ENCODE measurements around the gene JUN. TPM values are rescaled to one million over a fixed set of nuclear protein-coding genes. Genes with fewer than 3 reads are reported as not detected.

Gene JUN
- total RNA-seq, 4 donors from 2014 or later, result 77.7 to 126 (median 111) TPM

DNA sequence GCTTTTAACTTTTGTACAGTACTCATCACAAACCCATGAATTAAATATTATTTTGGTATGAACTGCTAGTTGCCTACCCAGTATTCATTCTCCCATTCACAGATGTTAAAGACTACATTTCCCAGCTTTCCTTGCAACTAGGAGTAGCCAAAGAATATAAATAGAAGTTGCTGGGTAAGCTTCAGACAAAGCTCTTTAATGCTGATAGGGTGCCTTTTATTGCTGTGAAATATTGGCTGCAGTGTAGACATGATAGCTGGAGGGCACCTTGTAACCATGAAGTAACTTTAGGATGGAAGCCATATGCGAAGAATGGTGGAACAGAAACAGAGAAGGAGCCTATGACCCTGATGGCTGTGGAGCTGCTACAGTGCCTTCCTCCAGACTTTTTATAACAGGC is 16.7 kb downstream of the JUN start:
- no peaks in the 10 kb centered on the region for H3K36me3 ChIP-seq
- no peak overlapping the region for H3K4me3 ChIP-seq
- no peak overlapping the region for H3K27ac ChIP-seq (replicated peaks in 1 of 4)
- 92% methylated on average over 1 of the region's 1 CpG for WGBS
- no peaks in the 10 kb centered on the region for H3K9me3 ChIP-seq
- TF ChIP-seq POLR2AphosphoS5 (IDR thresholded peaks at IDR 0.05) (no peak), EP300 (IDR thresholded peaks at IDR 0.05) (no peak), POLR2A (IDR thresholded peaks at IDR 0.05; ENCODE audit: low read depth) (no peak)
- TF ChIP-seq, protein P1, sequence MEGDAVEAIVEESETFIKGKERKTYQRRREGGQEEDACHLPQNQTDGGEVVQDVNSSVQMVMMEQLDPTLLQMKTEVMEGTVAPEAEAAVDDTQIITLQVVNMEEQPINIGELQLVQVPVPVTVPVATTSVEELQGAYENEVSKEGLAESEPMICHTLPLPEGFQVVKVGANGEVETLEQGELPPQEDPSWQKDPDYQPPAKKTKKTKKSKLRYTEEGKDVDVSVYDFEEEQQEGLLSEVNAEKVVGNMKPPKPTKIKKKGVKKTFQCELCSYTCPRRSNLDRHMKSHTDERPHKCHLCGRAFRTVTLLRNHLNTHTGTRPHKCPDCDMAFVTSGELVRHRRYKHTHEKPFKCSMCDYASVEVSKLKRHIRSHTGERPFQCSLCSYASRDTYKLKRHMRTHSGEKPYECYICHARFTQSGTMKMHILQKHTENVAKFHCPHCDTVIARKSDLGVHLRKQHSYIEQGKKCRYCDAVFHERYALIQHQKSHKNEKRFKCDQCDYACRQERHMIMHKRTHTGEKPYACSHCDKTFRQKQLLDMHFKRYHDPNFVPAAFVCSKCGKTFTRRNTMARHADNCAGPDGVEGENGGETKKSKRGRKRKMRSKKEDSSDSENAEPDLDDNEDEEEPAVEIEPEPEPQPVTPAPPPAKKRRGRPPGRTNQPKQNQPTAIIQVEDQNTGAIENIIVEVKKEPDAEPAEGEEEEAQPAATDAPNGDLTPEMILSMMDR (IDR thresholded peaks at IDR 0.05), result no peak
- H3K27me3 ChIP-seq, result no peaks in the 10 kb centered on the region
- intact Hi-C loops (cut with DNase I), result no loop called here
- peaks cover 20 to 24% (median 22%) of the 10 kb centered on the region in 4 donors for H3K4me1 ChIP-seq
- no peak for DNase-seq (ENCODE audit: extremely low spot score)

DNA sequence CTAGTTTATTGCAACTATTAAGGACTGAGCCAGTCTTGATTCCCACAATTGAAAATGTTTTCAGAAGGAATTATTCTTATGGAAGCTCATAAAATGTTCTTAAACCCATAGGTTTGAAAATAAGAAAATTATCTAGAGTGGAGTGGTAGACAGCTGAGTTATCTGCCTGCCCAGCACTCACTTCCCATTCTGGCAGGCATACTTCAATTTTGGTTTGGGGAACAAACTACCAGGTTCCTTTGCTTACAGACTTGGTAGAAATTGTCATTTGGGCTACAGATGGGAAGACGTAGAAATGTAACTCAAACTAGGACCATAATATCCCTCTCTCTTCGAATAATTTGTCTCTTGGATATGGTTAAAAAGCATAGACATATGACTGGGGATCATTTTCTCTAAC is 18.4 kb downstream of the JUN start:
- no peak for TF ChIP-seq EP300 (IDR thresholded peaks at IDR 0.05)
- no peak for TF ChIP-seq POLR2AphosphoS5 (IDR thresholded peaks at IDR 0.05)
- TF ChIP-seq, protein P1 (IDR thresholded peaks at IDR 0.05), result no peak
- no peak for TF ChIP-seq POLR2A (IDR thresholded peaks at IDR 0.05; ENCODE audit: low read depth)
- H3K27ac ChIP-seq (replicated peaks in 1 of 4), result no peak overlapping the region
- intact Hi-C loops (cut with DNase I), result no loop called here
- DNase-seq (ENCODE audit: extremely low spot score), result no peak
- no peaks in the 10 kb centered on the region for H3K36me3 ChIP-seq
- WGBS, result 85% methylated on average over 2 of the region's 2 CpGs
- no peak overlapping the region for H3K4me3 ChIP-seq
- H3K27me3 ChIP-seq, result no peaks in the 10 kb centered on the region
- H3K9me3 ChIP-seq, result no peaks in the 10 kb centered on the region
- H3K4me1 ChIP-seq, result peaks cover 20 to 24% (median 22%) of the 10 kb centered on the region in 4 donors

DNA sequence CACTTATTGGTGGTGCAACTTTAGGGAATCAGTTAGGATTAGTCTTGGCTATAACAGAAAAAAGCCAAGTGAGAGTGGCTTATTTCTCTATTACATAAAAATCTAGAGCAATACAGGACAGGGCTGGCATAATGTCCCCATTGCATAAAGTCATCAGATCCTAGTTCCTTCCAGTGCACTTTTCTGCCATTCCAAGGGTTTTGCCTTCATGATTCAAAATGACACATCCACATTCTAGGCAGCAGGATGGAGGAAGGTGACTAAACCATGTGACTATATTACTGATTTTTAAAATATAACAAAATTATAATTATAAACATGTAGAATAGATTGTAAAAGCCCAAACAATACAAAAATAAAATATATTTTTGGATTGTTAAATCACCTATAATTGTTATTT is 18.8 kb downstream of the JUN start:
- Histone ChIP-seq H3K27ac (replicated peaks in 1 of 4) (peak overlapping the region in 2 of 4 donors; percentile 13 to 25), H3K4me3 (no peak overlapping the region), H3K4me1 (peaks cover 20 to 24% (median 22%) of the 10 kb centered on the region in 4 donors), H3K9me3 (no peaks in the 10 kb centered on the region), H3K36me3 (no peaks in the 10 kb centered on the region), H3K27me3 (no peaks in the 10 kb centered on the region)
- DNase-seq (ENCODE audit: extremely low spot score), result no peak
- intact Hi-C loops (cut with DNase I), result no loop called here
- TF ChIP-seq POLR2A (IDR thresholded peaks at IDR 0.05; ENCODE audit: low read depth) (no peak), EP300 (IDR thresholded peaks at IDR 0.05) (no peak), POLR2AphosphoS5 (IDR thresholded peaks at IDR 0.05) (no peak)
- TF ChIP-seq, protein P1 (IDR thresholded peaks at IDR 0.05), result no peak

DNA sequence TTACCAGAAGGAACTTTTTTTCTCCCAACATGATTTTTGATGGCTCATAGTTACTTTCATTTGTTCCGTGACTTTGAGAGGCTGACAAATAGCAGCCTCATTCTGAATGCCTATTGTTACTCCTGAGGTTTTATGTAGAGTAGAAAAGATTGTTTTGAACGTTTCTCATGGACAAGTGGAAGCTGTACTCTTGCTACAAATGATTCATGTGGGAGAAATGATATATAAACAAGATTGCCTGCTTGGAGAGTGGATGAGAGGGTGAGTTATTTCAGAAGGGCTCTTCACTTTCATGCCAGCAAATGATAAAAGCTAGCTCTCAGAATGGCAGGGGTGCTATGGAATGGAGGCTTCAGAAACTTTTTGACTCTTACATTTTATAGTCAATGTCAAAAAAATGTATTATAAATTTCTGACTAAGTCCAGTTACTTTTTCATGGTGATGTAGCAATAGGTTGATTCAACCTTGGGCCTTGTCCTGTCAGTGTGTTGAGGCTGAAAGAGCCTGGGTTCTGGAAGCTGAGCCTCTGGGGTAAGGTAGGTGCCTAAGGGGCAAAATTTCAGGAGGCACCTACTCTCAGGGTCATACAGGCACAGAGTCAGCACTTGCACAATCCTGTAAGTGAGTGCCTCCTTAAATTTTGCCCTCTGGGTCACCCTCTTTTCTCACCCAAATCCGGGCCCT is 19.4 kb downstream of the JUN start:
- Histone ChIP-seq H3K27me3 (no peaks in the 10 kb centered on the region), H3K4me1 (peaks cover 18 to 24% (median 22%) of the 10 kb centered on the region in 4 donors), H3K36me3 (no peaks in the 10 kb centered on the region), H3K9me3 (no peaks in the 10 kb centered on the region), H3K27ac (replicated peaks in 1 of 4) (peak overlapping the region in 3 of 4 donors; percentile 13 to 25 (median 22)), H3K4me3 (no peak overlapping the region)
- DNase-seq (ENCODE audit: extremely low spot score), result no peak
- WGBS, result 36% methylated on average over 3 of the region's 3 CpGs
- TF ChIP-seq EP300 (IDR thresholded peaks at IDR 0.05) (no peak), POLR2A (IDR thresholded peaks at IDR 0.05; ENCODE audit: low read depth) (no peak), POLR2AphosphoS5 (IDR thresholded peaks at IDR 0.05) (no peak)
- TF ChIP-seq, protein P1 (IDR thresholded peaks at IDR 0.05), result no peak
- intact Hi-C loops (cut with DNase I), result no loop called here

DNA sequence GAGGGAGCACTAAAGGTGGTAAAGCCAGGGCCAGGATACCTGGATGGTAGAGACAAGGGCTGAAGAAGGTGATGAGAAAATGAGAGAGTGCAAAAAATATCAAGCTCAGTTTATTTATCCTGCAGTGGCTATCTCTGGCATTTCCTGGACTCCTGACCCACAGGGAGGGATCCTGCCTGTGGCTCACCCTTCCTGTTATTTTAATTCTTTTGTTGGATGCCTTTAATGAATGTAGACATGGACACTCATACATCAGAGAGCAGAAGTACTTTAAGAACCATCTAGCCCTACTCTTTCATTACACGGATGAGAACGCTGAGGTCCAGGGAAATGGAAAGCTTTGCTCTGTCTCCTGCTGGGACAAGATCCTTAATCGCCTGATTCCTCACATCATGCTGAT is 20.6 kb downstream of the JUN start:
- TF ChIP-seq EP300 (IDR thresholded peaks at IDR 0.05) (no peak), POLR2A (IDR thresholded peaks at IDR 0.05; ENCODE audit: low read depth) (no peak), POLR2AphosphoS5 (IDR thresholded peaks at IDR 0.05) (no peak)
- TF ChIP-seq, protein P1 (IDR thresholded peaks at IDR 0.05), result no peak
- intact Hi-C loops (cut with DNase I), result no loop called here
- no peak for DNase-seq (ENCODE audit: extremely low spot score)
- no peak overlapping the region for H3K4me3 ChIP-seq
- H3K36me3 ChIP-seq, result no peaks in the 10 kb centered on the region
- no peak overlapping the region for H3K27ac ChIP-seq (replicated peaks in 1 of 4)
- no peaks in the 10 kb centered on the region for H3K27me3 ChIP-seq
- no peaks in the 10 kb centered on the region for H3K9me3 ChIP-seq
- H3K4me1 ChIP-seq, result peaks cover 11 to 21% (median 18%) of the 10 kb centered on the region in 4 donors
- WGBS, result 86% methylated on average over 3 of the region's 3 CpGs

Data from esophagus muscularis mucosa (tissue), 4 donors.